ENCODE results near the gene CDO1. TPM values are rescaled to one million over a fixed set of nuclear protein-coding genes. Genes with fewer than 3 reads are reported as not detected.

CDO1 gene
- total RNA-seq, 1 donor from 2014 or later = 20.1 TPM

DNA sequence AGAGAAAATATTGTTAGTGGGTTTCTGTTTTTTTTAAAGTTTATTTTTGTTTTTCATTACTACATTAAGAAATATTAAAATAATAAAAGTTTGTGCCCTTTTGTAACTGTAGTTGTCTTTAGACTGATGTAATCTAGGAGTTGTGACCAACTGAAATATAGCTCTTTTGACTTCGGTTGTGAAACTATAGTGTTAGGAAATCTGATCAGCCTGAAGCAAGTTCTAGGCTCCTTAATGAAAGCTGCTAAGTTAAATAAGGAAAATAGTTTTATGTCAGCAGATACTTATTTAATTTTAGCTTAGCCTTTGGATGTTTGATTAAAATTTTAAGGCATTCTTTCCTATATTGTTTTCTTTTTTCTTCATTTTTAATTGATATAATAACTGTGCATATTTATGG, 39.5 kb upstream of the CDO1 start:
- no peak for ATAC-seq
- intact Hi-C loops (cut with DNase I) = no loop called here
- Histone ChIP-seq H3K4me3 (no peak overlapping the region), H3K36me3 (no peaks in the 10 kb centered on the region), H3K27me3 (no peaks in the 10 kb centered on the region), H3K4me1 (peaks cover 29% of the 10 kb centered on the region), H3K27ac (no peak overlapping the region), H3K9me3 (no peaks in the 10 kb centered on the region)
- TF ChIP-seq, protein P1, sequence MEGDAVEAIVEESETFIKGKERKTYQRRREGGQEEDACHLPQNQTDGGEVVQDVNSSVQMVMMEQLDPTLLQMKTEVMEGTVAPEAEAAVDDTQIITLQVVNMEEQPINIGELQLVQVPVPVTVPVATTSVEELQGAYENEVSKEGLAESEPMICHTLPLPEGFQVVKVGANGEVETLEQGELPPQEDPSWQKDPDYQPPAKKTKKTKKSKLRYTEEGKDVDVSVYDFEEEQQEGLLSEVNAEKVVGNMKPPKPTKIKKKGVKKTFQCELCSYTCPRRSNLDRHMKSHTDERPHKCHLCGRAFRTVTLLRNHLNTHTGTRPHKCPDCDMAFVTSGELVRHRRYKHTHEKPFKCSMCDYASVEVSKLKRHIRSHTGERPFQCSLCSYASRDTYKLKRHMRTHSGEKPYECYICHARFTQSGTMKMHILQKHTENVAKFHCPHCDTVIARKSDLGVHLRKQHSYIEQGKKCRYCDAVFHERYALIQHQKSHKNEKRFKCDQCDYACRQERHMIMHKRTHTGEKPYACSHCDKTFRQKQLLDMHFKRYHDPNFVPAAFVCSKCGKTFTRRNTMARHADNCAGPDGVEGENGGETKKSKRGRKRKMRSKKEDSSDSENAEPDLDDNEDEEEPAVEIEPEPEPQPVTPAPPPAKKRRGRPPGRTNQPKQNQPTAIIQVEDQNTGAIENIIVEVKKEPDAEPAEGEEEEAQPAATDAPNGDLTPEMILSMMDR (IDR thresholded peaks at IDR 0.05) = no peak
- no peak for DNase-seq

DNA sequence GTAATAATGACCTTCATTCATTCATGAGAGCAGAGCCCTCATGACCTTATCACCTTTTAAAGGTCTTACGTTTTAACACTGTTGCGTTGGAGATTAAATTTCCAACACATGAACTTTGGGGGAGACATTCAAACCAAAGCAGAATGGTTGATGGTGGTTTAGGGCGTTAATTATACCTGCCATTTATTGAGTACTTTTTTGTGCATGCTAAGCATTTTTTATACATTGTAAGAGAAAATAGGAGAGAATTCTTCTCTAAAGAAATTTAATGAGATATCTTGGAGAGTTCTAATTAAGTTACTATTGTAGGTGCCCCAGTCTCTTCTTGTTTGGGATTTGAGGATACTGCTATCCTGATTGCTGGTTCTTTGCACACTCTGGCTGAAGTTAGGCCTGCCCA, 37.7 kb upstream of the CDO1 start:
- intact Hi-C loops (cut with DNase I) = no loop called here
- H3K9me3 ChIP-seq = no peaks in the 10 kb centered on the region
- H3K27ac ChIP-seq = no peak overlapping the region
- DNase-seq = no peak
- TF ChIP-seq, protein P1 (IDR thresholded peaks at IDR 0.05) = no peak
- H3K4me1 ChIP-seq = peaks cover 42% of the 10 kb centered on the region
- H3K4me3 ChIP-seq = no peak overlapping the region
- no peaks in the 10 kb centered on the region for H3K27me3 ChIP-seq
- no peak for ATAC-seq
- H3K36me3 ChIP-seq = no peaks in the 10 kb centered on the region

DNA sequence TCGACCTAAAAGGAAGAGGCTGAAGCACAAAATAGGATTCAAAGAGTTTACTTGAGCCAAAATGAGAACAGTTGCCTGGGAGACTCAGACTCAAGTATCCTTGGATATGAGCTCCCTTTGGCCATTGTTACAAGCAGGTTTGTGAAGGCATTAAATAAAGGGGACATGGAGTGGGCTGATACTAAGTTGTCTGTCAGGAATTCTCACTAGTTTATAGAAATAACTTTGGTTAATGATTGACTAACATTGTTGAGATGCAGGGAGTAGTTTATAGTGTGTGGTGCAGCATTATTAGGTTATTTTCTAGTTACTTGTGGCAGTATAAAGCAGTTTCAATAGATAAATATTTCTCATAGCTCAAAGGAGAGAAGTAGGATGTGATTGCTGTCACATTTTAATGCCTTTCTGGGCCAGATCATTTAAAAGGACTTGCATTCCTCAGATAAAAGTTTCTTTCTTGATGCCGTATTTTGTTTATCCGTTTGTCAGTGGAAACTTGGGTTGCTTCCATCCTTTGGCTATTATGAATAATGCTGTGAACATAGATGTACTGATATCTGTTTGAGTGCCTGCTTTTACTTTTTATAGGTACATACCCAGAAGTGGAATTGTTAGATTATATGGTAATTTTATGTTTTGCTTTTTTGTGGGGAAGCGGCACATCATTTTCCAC, 34.4 kb upstream of the CDO1 start:
- TF ChIP-seq, protein P1 (IDR thresholded peaks at IDR 0.05) = no peak
- no peaks in the 10 kb centered on the region for H3K27me3 ChIP-seq
- DNase-seq (no peak), ATAC-seq (no peak)
- H3K27ac ChIP-seq = no peak overlapping the region
- H3K4me3 ChIP-seq = no peak overlapping the region
- intact Hi-C loops (cut with DNase I) = no loop called here
- H3K9me3 ChIP-seq = no peaks in the 10 kb centered on the region
- peaks cover 16% of the 10 kb centered on the region for H3K4me1 ChIP-seq
- no peaks in the 10 kb centered on the region for H3K36me3 ChIP-seq

DNA sequence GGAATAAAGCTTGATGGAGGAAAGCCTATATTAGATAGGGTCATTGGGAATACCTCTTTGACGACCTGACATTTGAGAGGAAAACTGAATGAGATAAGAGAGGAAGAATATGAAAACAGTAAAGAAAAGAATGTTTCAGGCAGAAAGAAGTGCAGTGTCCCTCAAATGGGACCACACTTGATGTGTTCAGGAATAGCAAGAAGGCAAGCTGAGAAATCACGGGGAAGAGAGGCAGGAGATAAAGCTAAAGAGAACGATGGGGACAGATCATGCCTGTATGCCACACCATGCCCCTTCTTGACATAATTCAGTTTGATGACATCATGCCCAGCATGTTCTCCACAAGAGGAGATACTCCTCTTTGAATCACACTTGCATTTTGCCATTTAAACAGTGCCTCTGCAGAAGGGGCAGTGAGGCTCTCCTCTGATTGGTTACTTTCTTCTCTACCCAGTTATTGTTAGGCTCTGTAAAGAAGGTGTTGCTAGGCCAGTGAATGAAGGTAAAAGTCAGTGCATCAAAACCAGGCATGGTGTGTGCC, 32.9 kb upstream of the CDO1 start:
- DNase-seq (no peak), ATAC-seq (no peak)
- Histone ChIP-seq H3K27me3 (no peaks in the 10 kb centered on the region), H3K27ac (no peak overlapping the region), H3K4me3 (no peak overlapping the region), H3K9me3 (no peaks in the 10 kb centered on the region), H3K36me3 (no peaks in the 10 kb centered on the region), H3K4me1 (peaks cover 26% of the 10 kb centered on the region)
- TF ChIP-seq, protein P1 (IDR thresholded peaks at IDR 0.05) = no peak
- intact Hi-C loops (cut with DNase I) = no loop called here

DNA sequence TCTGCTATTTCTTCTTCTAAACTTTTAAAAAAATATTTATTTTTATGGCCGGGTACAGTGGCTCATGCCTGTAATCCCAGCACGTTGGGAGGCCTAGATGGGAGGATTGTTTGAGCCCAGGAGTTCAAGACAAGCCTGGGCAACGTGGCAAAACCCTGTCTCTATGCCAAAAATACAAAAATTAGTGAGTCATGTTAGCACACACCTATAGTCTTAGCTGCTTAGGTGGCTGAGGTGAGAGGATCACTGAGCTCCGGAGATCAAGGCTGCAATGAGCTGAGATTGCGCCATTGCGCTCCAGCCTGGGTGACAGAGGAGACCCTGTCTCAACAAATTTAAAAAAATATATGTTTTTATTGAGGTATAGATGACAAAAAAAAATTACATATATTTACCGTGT, 30.8 kb upstream of the CDO1 start:
- no peaks in the 10 kb centered on the region for H3K27me3 ChIP-seq
- ATAC-seq = no peak
- TF ChIP-seq, protein P1 (IDR thresholded peaks at IDR 0.05) = no peak
- H3K4me1 ChIP-seq = peaks cover 40% of the 10 kb centered on the region
- H3K4me3 ChIP-seq = no peak overlapping the region
- no peaks in the 10 kb centered on the region for H3K36me3 ChIP-seq
- intact Hi-C loops (cut with DNase I) = no loop called here
- no peak for DNase-seq
- H3K9me3 ChIP-seq = no peaks in the 10 kb centered on the region
- H3K27ac ChIP-seq = no peak overlapping the region

Measured in upper lobe of right lung (tissue), 1 donor.